Testis (tissue), 2 donors: ENCODE results near the gene NOL4L.

ENCODE experiments used
- CTCF ChIP-seq, 3 experiments: fragments of 450-650 bp in 2 of 3; fragments of 200-600 bp in 1 of 3; sonication (generic) in 1 of 3; IDR thresholded peaks; one replicate each; pipeline ENCODE4 v1.5.1; 2016 to 2019; ENCODE audit warnings: antibody characterized with exemption in 3 of 3, mild to moderate bottlenecking in 2 of 3, moderate library complexity in 1 of 3
- POLR2A ChIP-seq: fragments of 450-650 bp; IDR thresholded peaks from one replicate; pipeline ENCODE4 v1.6.1; 2017; ENCODE audit warnings: antibody characterized with exemption, mild to moderate bottlenecking, moderate library complexity

GRCh38 chr20:32621071-32621890, 36.1 kb upstream of the NOL4L start:
- TF ChIP-seq CTCF (IDR thresholded peaks at IDR 0.05) (no peak), POLR2A (no peak)
